Naive thymus-derived CD4-positive, alpha-beta T cell (primary cell): ENCODE results near the gene TIMM22. TPM values are rescaled to one million over a fixed set of nuclear protein-coding genes. Genes with fewer than 3 reads are reported as not detected.
A peak's percentile ranks its signal among the peaks of the same experiment; 100 is the strongest.
"Not testable (repeated sequence)": the region's sequence is repeated elsewhere in the genome, so short reads cannot be mapped to it uniquely, and the experiment has no call there.

Source experiments
- ATAC-seq: fragments of 150-1000 bp; cut with Tn5 transposase; 2 replicates; pipeline ENCODE4 v1.10.0; 2021; ENCODE audit warnings: mild to moderate bottlenecking, moderate library complexity
- CTCF ChIA-PET: fragments of 350-600 bp; sonication (Branson Sonifier 250); formaldehyde crosslinking; loops from one replicate; lab custom pipeline; 2021; ENCODE audit warnings: antibody characterized with exemption; lab: Charles Lee
- POLR2A ChIA-PET: fragments of 350-600 bp; sonication (Branson Sonifier 250); formaldehyde crosslinking; loops from one replicate; lab custom pipeline; 2021; ENCODE audit warnings: antibody characterized with exemption, inconsistent platforms; lab: Charles Lee
- DNase-seq, 9 donors: peaks; one replicate each; pipeline versions ENCODE4 v3.0.0 to v3.0.0-alpha.2; 2020 to 2022; ENCODE audit warnings: mixed read lengths in 1 of 9
- H3K27ac ChIP-seq: one replicate; pipeline ENCODE4 v1.7.0; 2013; ENCODE audit warnings: mild to moderate bottlenecking, low read depth, low read length, moderate library complexity
- H3K27me3 ChIP-seq, 2 donors: one replicate each; pipeline ENCODE4 v1.7.0; 2013; ENCODE audit warnings: low read length in 2 of 2, mild to moderate bottlenecking in 2 of 2, moderate library complexity in 2 of 2; ENCODE audit not compliant: control insufficient read depth in 2 of 2, insufficient read depth in 2 of 2
- H3K36me3 ChIP-seq, 3 experiments: 1 replicate in 2 of 3; 2 replicates in 1 of 3; pipeline ENCODE4 v1.7.0; 2013; ENCODE audit warnings: low read length in 3 of 3, mild to moderate bottlenecking in 3 of 3, moderate library complexity in 1 of 3; ENCODE audit not compliant: insufficient read depth in 3 of 3, control insufficient read depth in 2 of 3
- H3K4me1 ChIP-seq, 2 donors: one replicate each; pipeline ENCODE4 v1.7.0; 2013; ENCODE audit warnings: low read length in 2 of 2, mild to moderate bottlenecking in 2 of 2, moderate library complexity in 1 of 2; ENCODE audit not compliant: control insufficient read depth in 2 of 2, insufficient read depth in 2 of 2
- H3K4me3 ChIP-seq: 2 replicates; pipeline ENCODE4 v1.7.0; 2013; ENCODE audit warnings: mild to moderate bottlenecking, low read length
- H3K9me3 ChIP-seq, 3 experiments: 1 replicate in 2 of 3; 2 replicates in 1 of 3; pipeline ENCODE4 v1.7.0; 2013; ENCODE audit warnings: low read length in 3 of 3; ENCODE audit not compliant: control insufficient read depth in 2 of 3
- H3K27ac Mint-ChIP-seq, 9 donors: one replicate each; pipeline ENCODE4 v1.8.0; 2020 to 2022; ENCODE audit warnings: mixed read lengths in 9 of 9, mild to moderate bottlenecking in 8 of 9, moderate library complexity in 5 of 9, inconsistent platforms in 2 of 9
- H3K27me3 Mint-ChIP-seq, 5 donors: one replicate each; pipeline ENCODE4 v1.8.0; 2021 to 2022; ENCODE audit warnings: mixed read lengths in 5 of 5, mild to moderate bottlenecking in 1 of 5
- H3K36me3 Mint-ChIP-seq, 5 donors: one replicate each; pipeline ENCODE4 v1.8.0; 2020 to 2022; ENCODE audit warnings: mixed read lengths in 5 of 5, mild to moderate bottlenecking in 3 of 5, inconsistent platforms in 1 of 5
- H3K4me1 Mint-ChIP-seq, 7 donors: one replicate each; pipeline ENCODE4 v1.8.0; 2020 to 2022; ENCODE audit warnings: mixed read lengths in 7 of 7, mild to moderate bottlenecking in 3 of 7, inconsistent platforms in 1 of 7
- H3K4me3 Mint-ChIP-seq, 10 donors: one replicate each; pipeline ENCODE4 v1.8.0; 2020 to 2022; ENCODE audit warnings: mild to moderate bottlenecking in 10 of 10, mixed read lengths in 10 of 10, moderate library complexity in 6 of 10, inconsistent platforms in 2 of 10
- H3K9me3 Mint-ChIP-seq, 11 donors: one replicate each; pipeline ENCODE4 v1.8.0; 2020 to 2022; ENCODE audit warnings: mixed read lengths in 11 of 11, mild to moderate bottlenecking in 4 of 11, inconsistent platforms in 1 of 11, moderate library complexity in 1 of 11
- intact Hi-C, 2 donors: fragments of 100-400 bp; cut with micrococcal nuclease; formaldehyde crosslinking; loops; one replicate each; pipeline ENCODE4 v1.15.1; 2023
- polyA plus RNA-seq, 2 donors: library from polyadenylated mRNA; unstranded; fragments of 300-500 nt; fragmentation: Illumina TruSeq; gene quantifications; one replicate each; pipeline ENCODE4 v1.2.3, GENCODE V29; 2021
- total RNA-seq, 6 experiments: library from RNA in 5 of 6; stranded (reverse) in 5 of 6; gene quantifications; 1 replicate in 5 of 6; 2 replicates in 1 of 6; pipeline ENCODE4 v1.2.3 and lab custom pipeline; 2021 to 2026

The TIMM22 gene
- total and polyA plus RNA-seq, 7 experiments from 2014 or later = 8.3 to 27.9 (median 13.0) TPM

GRCh38 chr17:1039511-1040215 lies 42.7 kb downstream of the TIMM22 start:
- Mint-ChIP-seq H3K27me3 (no peaks in the 10 kb centered on the region), H3K27ac (no peak overlapping the region), H3K36me3 (peaks cover 5 to 13% (median 8%) of the 10 kb centered on the region in 5 donors), H3K4me3 (no peak overlapping the region), H3K9me3 (no peaks in the 10 kb centered on the region), H3K4me1 (peaks cover 0 to 13% (median 8%) of the 10 kb centered on the region in 7 donors)
- DNase-seq = peak in 1 of 9 donors; percentile 37
- Histone ChIP-seq H3K27ac (no peak overlapping the region), H3K9me3 (no peaks in the 10 kb centered on the region), H3K4me1 (no peaks in the 10 kb centered on the region), H3K27me3 (no peaks in the 10 kb centered on the region), H3K4me3 (no peak overlapping the region), H3K36me3 (peaks cover 0 to 40% (median 0%) of the 10 kb centered on the region in 3 experiments)
- POLR2A ChIA-PET = no interaction called here
- CTCF ChIA-PET = interaction anchor here (0.6 kb wide), 1 partner anchor 48 kb away, joined by 4 read pairs; no protein-coding TSS in a partner anchor
- ATAC-seq = peak; percentile 95
- intact Hi-C loops = no loop called here

GRCh38 chr17:1040216-1040600 lies 43.3 kb downstream of the TIMM22 start:
- no peak for DNase-seq
- peaks cover 5 to 13% (median 10%) of the 10 kb centered on the region in 5 donors for H3K36me3 Mint-ChIP-seq
- Histone ChIP-seq H3K27me3 (no peaks in the 10 kb centered on the region), H3K9me3 (no peaks in the 10 kb centered on the region), H3K4me1 (no peaks in the 10 kb centered on the region), H3K4me3 (no peak overlapping the region), H3K36me3 (peaks cover 0 to 36% (median 0%) of the 10 kb centered on the region in 3 experiments), H3K27ac (no peak overlapping the region)
- no peak for ATAC-seq
- no peak overlapping the region for H3K27ac Mint-ChIP-seq
- no peaks in the 10 kb centered on the region for H3K9me3 Mint-ChIP-seq
- intact Hi-C loops = no loop called here
- ChIA-PET POLR2A (no interaction called here), CTCF (no interaction called here)
- H3K4me1 Mint-ChIP-seq = peaks cover 0 to 15% (median 8%) of the 10 kb centered on the region in 7 donors
- H3K4me3 Mint-ChIP-seq = no peak overlapping the region
- H3K27me3 Mint-ChIP-seq = no peaks in the 10 kb centered on the region

GRCh38 chr17:1041746-1042145 lies 44.8 kb downstream of the TIMM22 start:
- ChIA-PET CTCF (no interaction called here), POLR2A (no interaction called here)
- Mint-ChIP-seq H3K4me3 (no peak overlapping the region), H3K4me1 (peaks cover 0 to 13% (median 8%) of the 10 kb centered on the region in 7 donors), H3K36me3 (peaks cover 5 to 15% (median 10%) of the 10 kb centered on the region in 5 donors), H3K9me3 (no peaks in the 10 kb centered on the region), H3K27ac (no peak overlapping the region), H3K27me3 (no peaks in the 10 kb centered on the region)
- Histone ChIP-seq H3K4me1 (no peaks in the 10 kb centered on the region), H3K27ac (no peak overlapping the region), H3K27me3 (no peaks in the 10 kb centered on the region), H3K36me3 (peaks cover 0 to 40% (median 0%) of the 10 kb centered on the region in 3 experiments), H3K9me3 (no peaks in the 10 kb centered on the region), H3K4me3 (no peak overlapping the region)
- intact Hi-C loops = no loop called here
- ATAC-seq (no peak), DNase-seq (no peak)

DNA sequence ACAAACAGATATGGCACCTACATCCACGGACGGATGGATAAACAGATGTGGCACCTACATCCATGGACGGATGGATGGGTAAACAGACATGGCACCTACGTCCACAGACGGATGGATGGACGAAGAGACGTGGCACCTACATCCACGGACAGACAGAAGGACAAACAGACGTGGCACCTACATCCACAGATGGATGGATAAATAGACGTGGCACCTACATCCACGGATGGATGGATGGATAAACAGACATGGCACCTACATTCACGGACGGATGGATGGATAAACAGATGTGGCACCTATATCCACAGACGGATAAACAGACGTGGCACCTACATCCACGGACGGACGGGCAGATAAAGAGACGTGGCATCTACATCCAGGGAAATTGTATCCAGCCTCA lies 45.6 kb downstream of the TIMM22 start:
- no peak overlapping the region for H3K4me3 ChIP-seq
- H3K36me3 Mint-ChIP-seq = peaks cover 5 to 15% (median 10%) of the 10 kb centered on the region in 5 donors
- H3K27me3 ChIP-seq = no peaks in the 10 kb centered on the region
- CTCF ChIA-PET = no interaction called here
- no peak overlapping the region for H3K4me3 Mint-ChIP-seq
- POLR2A ChIA-PET = no interaction called here
- H3K36me3 ChIP-seq = peaks cover 0 to 45% (median 0%) of the 10 kb centered on the region in 3 experiments
- H3K27me3 Mint-ChIP-seq = no peaks in the 10 kb centered on the region
- no peak overlapping the region for H3K27ac Mint-ChIP-seq
- H3K4me1 ChIP-seq = no peaks in the 10 kb centered on the region
- intact Hi-C loops = no loop called here
- no peaks in the 10 kb centered on the region for H3K9me3 ChIP-seq
- DNase-seq = no peak
- no peaks in the 10 kb centered on the region for H3K9me3 Mint-ChIP-seq
- peaks cover 0 to 13% (median 8%) of the 10 kb centered on the region in 7 donors for H3K4me1 Mint-ChIP-seq
- H3K27ac ChIP-seq = no peak overlapping the region
- no peak for ATAC-seq

- POLR2A ChIA-PET = interaction anchor here (1.5 kb wide), 1 partner anchor 13 kb away, joined by 3 read pairs; no protein-coding TSS in a partner anchor
- H3K4me3 Mint-ChIP-seq = no peak overlapping the region
These were observed 46.8 kb downstream of the TIMM22 start for GRCh38 chr17:1043601-1044251.

GRCh38 chr17:1044387-1045009 lies 47.6 kb downstream of the TIMM22 start:
- H3K4me3 ChIP-seq, H3K27ac ChIP-seq, H3K4me1 ChIP-seq, H3K27me3 Mint-ChIP-seq, H3K4me3 Mint-ChIP-seq, ATAC-seq, H3K9me3 ChIP-seq, intact Hi-C loops, CTCF ChIA-PET, H3K27me3 ChIP-seq, DNase-seq, H3K9me3 Mint-ChIP-seq: not testable (repeated sequence)
- Mint-ChIP-seq H3K27ac (peak overlapping the region in 1 of 9 donors; percentile 14), H3K36me3 (peaks cover 5 to 15% (median 10%) of the 10 kb centered on the region in 5 donors), H3K4me1 (peaks cover 0 to 13% (median 8%) of the 10 kb centered on the region in 7 donors)
- POLR2A ChIA-PET = interaction anchor here (1.5 kb wide), 1 partner anchor 12 kb away, joined by 3 read pairs; no protein-coding TSS in a partner anchor
- peaks cover 0 to 46% (median 0%) of the 10 kb centered on the region in 3 experiments for H3K36me3 ChIP-seq

More at GRCh38 chr17:1043601-1044251, 46.8 kb downstream of the TIMM22 start:
- H3K4me1 ChIP-seq = no peaks in the 10 kb centered on the region
- H3K27me3 ChIP-seq = no peaks in the 10 kb centered on the region
- ATAC-seq = no peak
- peaks cover 5 to 15% (median 10%) of the 10 kb centered on the region in 5 donors for H3K36me3 Mint-ChIP-seq
- H3K4me1 Mint-ChIP-seq = peaks cover 0 to 13% (median 8%) of the 10 kb centered on the region in 7 donors
- H3K27me3 Mint-ChIP-seq = no peaks in the 10 kb centered on the region
- CTCF ChIA-PET = no interaction called here
- no peak overlapping the region for H3K4me3 ChIP-seq
- peaks cover 0 to 45% (median 0%) of the 10 kb centered on the region in 3 experiments for H3K36me3 ChIP-seq
- intact Hi-C loops = no loop called here
- H3K9me3 ChIP-seq = no peaks in the 10 kb centered on the region
- DNase-seq = no peak
- no peaks in the 10 kb centered on the region for H3K9me3 Mint-ChIP-seq
- no peak overlapping the region for H3K27ac ChIP-seq
- no peak overlapping the region for H3K27ac Mint-ChIP-seq
